IPS-15b (cell line): Measurements from ENCODE around the gene MYO5A.

ENCODE experiments used
- H3K27me3 ChIP-seq: one replicate; pipeline ENCODE4 v1.6.1; 2013; ENCODE audit warnings: low read length; ENCODE audit not compliant: control insufficient read depth, insufficient read depth
- H3K36me3 ChIP-seq: one replicate; pipeline ENCODE4 v1.6.1; 2013; ENCODE audit warnings: low read length; ENCODE audit not compliant: control insufficient read depth, insufficient read depth
- H3K4me1 ChIP-seq: one replicate; pipeline ENCODE4 v1.6.1; 2013; ENCODE audit warnings: mild to moderate bottlenecking, low read length; ENCODE audit not compliant: control insufficient read depth, insufficient read depth
- H3K4me3 ChIP-seq: one replicate; pipeline ENCODE4 v1.5.1; 2013; ENCODE audit warnings: low read depth, low read length
- H3K9ac ChIP-seq: one replicate; pipeline ENCODE4 v1.6.1; 2013; ENCODE audit warnings: low read depth, mild to moderate bottlenecking, low read length
- H3K9me3 ChIP-seq: one replicate; pipeline ENCODE4 v1.6.1; 2013; ENCODE audit warnings: mild to moderate bottlenecking, low read length; ENCODE audit not compliant: control insufficient read depth, insufficient read depth

The MYO5A gene

DNA sequence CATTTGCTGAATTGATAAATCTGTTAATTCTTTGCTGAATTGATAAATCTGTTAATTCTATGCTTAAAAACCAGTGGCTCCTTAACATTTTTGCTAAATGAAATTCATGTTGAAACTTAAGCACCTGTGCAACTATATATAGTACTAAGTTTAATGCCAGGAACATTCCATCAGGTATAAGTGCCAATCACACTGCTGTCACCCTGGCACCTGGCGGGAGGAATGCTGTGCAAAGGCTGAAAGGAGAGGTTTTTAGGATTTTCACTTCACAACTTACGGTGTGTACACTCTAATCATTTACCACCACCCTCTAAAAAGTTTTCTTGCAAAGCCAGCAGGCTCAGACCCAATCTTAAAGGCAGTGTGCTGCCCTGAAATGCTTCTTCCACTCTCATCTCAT, 199.5 kb downstream of the MYO5A start:
- H3K9ac ChIP-seq, result no peak overlapping the region
- no peaks in the 10 kb centered on the region for H3K36me3 ChIP-seq
- no peaks in the 10 kb centered on the region for H3K9me3 ChIP-seq
- no peak overlapping the region for H3K4me3 ChIP-seq
- H3K27me3 ChIP-seq, result no peaks in the 10 kb centered on the region
- H3K4me1 ChIP-seq, result no peaks in the 10 kb centered on the region

DNA sequence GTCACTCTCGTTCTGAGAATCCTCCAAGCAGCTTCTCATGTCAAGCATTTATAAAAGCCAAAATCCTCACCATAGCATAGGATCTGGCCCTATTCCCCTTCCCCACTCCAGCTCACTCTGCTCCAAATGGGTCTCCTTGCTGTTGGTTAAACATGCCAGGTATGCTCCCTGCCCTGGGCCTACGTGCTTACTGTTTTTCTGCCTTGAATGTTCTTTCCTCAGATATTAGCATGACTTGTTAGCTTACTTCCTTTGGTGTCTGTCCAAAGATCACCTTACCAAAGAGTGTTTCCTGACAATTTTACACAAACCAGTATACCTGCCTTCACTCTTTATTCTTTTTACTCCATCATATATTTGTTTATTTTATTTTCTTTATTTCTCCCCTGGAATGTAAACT, 200.0 kb downstream of the MYO5A start:
- Histone ChIP-seq H3K27me3 (no peaks in the 10 kb centered on the region), H3K9me3 (no peaks in the 10 kb centered on the region), H3K9ac (no peak overlapping the region), H3K4me1 (no peaks in the 10 kb centered on the region), H3K4me3 (no peak overlapping the region), H3K36me3 (no peaks in the 10 kb centered on the region)

DNA sequence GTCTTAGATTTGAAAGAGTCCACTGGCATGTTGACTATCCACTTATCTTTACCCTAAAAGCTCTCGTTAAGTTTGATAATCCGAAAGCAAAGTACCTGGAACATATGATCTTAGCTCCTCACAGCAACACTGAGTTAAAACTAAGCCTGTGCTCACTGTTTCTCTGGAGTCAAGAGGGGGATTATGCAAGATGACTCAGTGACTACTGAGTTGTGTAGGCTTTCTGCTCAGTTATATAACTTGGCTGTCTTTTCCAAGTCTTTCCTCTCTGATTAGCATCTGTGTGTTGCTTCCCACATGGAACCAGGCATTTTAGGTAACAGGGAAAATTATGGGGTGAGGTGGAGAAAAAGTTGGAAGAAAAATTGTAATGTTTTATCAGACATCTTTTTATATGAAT, 201.9 kb downstream of the MYO5A start:
- Histone ChIP-seq H3K4me3 (no peak overlapping the region), H3K9ac (no peak overlapping the region), H3K27me3 (no peaks in the 10 kb centered on the region), H3K9me3 (no peaks in the 10 kb centered on the region), H3K4me1 (no peaks in the 10 kb centered on the region), H3K36me3 (no peaks in the 10 kb centered on the region)

DNA sequence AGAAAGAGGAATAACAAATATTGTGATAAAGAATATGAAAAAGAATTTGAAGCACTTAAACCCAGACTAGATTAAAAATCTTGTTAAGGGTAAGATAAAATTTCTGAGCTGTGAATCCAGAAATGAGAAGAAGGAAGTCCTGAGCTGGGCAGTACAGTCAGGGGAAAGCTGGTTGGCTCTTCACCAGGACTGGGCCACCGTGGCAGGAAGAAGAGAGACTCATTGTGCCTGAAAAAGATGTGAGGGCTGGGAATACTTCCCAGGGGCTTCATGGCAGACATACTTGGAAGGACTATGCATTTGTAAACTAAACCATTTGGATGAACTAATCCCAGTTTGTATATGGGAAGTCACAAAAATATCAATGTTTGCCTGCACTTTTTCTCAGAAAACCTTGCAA, 204.6 kb downstream of the MYO5A start:
- H3K4me1 ChIP-seq, result no peaks in the 10 kb centered on the region
- H3K9ac ChIP-seq, result no peak overlapping the region
- no peaks in the 10 kb centered on the region for H3K36me3 ChIP-seq
- no peaks in the 10 kb centered on the region for H3K9me3 ChIP-seq
- H3K27me3 ChIP-seq, result no peaks in the 10 kb centered on the region
- H3K4me3 ChIP-seq, result no peak overlapping the region

DNA sequence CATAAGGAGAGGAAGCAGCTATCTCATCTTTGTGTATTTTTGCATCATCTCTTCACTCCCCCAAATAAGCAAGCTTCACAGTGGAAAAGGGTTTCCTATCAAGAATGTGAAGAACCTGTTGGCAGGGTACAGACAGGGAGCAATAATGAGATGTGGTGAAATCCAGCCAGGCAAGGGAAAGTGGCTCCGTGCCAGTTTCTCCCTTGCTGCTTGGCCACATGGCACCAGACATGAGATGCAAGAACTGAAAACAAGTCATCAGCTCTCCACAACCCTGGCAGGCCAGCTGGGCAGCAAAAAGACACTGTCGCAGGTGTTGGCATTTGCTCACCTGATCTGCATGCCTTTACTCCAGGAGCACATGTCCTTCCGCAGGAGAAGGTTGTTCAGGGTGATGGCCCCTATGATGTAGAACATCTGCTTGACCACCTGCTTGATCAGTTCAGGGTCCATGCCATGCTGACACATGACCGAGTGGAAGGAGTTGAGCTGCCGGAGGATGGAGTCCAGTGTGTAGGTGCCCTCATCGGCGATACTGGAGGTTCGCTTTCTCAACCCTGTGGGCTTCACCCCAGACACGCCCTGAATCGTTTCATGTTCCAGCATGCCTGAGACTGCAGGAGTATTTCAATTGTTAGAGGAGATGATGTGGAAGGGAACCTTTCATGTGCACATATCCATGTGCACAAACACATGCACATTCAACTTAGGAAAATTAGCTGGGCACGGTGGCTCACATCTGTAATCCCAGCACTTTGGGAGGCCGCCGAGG, 209.8 kb downstream of the MYO5A start:
- no peak overlapping the region for H3K9ac ChIP-seq
- H3K9me3 ChIP-seq, result no peaks in the 10 kb centered on the region
- H3K4me1 ChIP-seq, result no peaks in the 10 kb centered on the region
- H3K36me3 ChIP-seq, result no peaks in the 10 kb centered on the region
- no peak overlapping the region for H3K4me3 ChIP-seq
- H3K27me3 ChIP-seq, result no peaks in the 10 kb centered on the region

DNA sequence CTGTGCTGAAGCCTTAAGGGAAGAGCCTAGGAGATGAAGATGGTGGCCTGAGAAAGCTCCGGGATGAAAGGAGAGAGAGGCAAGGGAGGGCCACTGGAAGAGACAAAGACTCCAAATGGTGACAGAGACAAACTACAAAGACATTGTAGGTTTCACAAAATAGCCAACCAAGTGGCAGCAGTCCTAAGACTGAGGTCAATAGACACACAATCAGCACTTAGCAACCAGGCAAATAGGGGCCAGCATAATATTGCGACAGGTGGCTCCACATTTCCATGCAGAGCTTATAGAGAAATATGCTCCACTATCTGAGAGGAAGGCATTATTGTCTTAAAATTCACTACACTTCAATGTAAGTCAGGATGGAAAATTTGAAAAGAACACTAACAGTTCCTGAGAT, 211.0 kb downstream of the MYO5A start:
- Histone ChIP-seq H3K4me3 (no peak overlapping the region), H3K9me3 (no peaks in the 10 kb centered on the region), H3K4me1 (no peaks in the 10 kb centered on the region), H3K36me3 (no peaks in the 10 kb centered on the region), H3K27me3 (no peaks in the 10 kb centered on the region), H3K9ac (no peak overlapping the region)

DNA sequence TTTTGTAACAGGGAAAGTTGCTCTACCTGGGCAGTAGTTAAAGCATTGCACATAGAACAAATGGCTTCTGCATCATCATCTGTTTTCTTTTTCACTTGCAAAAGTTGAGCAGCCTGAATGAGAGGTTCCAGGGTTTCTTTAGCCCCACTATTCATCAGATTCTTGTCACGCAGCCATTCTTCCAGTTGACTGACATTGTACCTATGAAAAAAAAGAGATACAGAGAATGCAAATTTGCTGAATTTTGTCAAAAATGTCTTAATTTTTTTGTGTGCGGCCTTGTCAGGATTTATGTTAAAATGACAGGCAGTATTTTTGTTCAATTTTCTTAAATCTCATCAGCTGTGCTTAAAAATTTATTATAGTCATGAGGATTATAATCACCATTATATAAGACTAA, 211.7 kb downstream of the MYO5A start:
- no peak overlapping the region for H3K9ac ChIP-seq
- no peaks in the 10 kb centered on the region for H3K9me3 ChIP-seq
- no peaks in the 10 kb centered on the region for H3K4me1 ChIP-seq
- no peaks in the 10 kb centered on the region for H3K36me3 ChIP-seq
- no peaks in the 10 kb centered on the region for H3K27me3 ChIP-seq
- H3K4me3 ChIP-seq, result no peak overlapping the region

DNA sequence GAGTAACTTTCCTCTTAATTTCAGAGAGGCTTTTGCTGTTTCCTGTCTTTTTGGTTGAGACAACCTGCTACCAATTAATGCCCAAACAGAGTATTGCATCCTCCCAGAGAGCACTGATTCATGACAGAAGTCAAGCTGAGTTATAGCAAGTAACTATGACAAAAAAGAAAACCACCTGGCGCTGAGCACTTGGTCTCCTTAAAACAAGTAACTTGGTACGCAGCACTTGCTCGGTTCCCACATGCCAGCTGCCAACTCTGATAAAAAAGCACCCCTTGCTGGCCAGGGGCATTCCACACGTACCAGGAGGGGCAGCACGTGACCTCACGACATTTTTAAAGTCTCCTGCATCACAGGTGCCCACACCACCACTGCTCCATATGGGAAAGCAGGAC, 219.5 kb downstream of the MYO5A start:
- Histone ChIP-seq H3K4me1 (no peaks in the 10 kb centered on the region), H3K36me3 (no peaks in the 10 kb centered on the region), H3K27me3 (no peaks in the 10 kb centered on the region), H3K9me3 (no peaks in the 10 kb centered on the region), H3K4me3 (no peak overlapping the region), H3K9ac (no peak overlapping the region)

DNA sequence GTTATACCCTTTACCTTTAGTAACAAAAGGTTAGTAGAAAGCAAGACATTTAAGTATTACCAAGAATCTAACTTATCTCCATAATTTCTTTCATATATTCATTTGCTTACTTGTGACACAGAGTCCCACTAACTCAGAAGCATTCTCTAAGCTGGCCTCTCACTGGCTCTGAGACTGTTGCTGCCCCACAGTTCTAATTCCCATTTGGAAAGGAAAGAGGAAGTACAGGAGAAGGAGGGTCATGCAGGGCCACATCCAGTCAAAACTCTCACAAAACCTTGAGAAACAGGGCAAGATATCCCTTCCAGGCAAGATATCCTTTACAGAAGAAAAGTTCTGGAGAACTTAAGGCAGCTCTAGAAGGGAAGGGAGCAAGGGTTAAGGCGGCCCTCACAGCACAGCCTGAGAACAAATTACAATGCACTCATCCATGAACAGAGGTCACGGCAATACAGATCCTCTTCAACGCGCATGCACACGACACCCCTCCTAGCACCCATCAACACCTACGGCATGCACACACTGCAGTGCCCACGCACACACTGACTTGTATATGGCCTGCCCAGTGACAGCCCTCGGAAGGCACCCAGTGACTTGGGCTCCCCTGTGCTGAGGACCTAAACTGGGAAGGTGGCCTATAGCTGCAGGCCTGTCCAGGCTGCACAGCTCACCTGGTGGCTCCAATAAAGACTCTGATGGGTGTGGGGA, 220.1 kb downstream of the MYO5A start:
- H3K36me3 ChIP-seq, result no peaks in the 10 kb centered on the region
- H3K4me1 ChIP-seq, result no peaks in the 10 kb centered on the region
- no peaks in the 10 kb centered on the region for H3K27me3 ChIP-seq
- no peak overlapping the region for H3K4me3 ChIP-seq
- no peak overlapping the region for H3K9ac ChIP-seq
- H3K9me3 ChIP-seq, result no peaks in the 10 kb centered on the region

DNA sequence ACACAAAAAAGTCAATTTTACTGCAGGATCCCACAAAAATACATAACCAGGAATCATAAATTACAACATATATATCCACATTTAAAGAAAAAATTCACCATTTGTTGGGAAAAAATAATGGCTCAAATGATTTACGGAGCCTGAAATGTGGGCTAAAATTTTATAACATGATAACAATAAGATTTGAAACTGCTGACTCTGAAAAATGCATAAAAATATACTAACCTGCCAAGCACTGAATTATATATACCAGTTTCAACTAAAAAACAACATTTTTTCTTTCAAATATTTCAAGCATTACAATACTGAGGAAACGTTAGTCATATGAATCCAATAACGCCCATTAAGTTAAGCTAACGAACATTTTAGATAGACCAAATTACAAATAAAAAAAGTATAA, 220.8 kb downstream of the MYO5A start:
- Histone ChIP-seq H3K36me3 (no peaks in the 10 kb centered on the region), H3K9ac (no peak overlapping the region), H3K9me3 (no peaks in the 10 kb centered on the region), H3K4me1 (peaks cover 7% of the 10 kb centered on the region), H3K27me3 (no peaks in the 10 kb centered on the region), H3K4me3 (no peak overlapping the region)

DNA sequence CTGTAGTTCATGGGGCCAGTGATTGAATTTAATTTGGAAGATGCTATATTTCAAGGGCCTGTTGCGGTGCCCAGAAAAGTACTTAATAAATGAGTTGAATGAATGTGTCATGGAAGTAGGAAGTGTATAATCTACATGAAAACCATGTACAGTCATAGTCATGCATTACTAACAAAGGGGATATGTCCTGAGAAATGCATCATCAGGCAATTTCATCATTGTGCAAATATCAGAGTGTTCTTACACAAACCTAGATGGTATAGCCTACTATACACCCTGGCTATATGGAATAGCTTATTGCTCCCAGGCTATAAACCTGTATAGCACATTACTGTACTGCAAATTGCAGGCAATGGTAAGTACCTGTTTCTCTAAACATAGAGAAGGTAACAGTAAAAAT, 222.4 kb downstream of the MYO5A start:
- no peak overlapping the region for H3K9ac ChIP-seq
- no peak overlapping the region for H3K4me3 ChIP-seq
- H3K4me1 ChIP-seq, result peaks cover 8% of the 10 kb centered on the region
- H3K36me3 ChIP-seq, result no peaks in the 10 kb centered on the region
- H3K9me3 ChIP-seq, result no peaks in the 10 kb centered on the region
- H3K27me3 ChIP-seq, result no peaks in the 10 kb centered on the region

DNA sequence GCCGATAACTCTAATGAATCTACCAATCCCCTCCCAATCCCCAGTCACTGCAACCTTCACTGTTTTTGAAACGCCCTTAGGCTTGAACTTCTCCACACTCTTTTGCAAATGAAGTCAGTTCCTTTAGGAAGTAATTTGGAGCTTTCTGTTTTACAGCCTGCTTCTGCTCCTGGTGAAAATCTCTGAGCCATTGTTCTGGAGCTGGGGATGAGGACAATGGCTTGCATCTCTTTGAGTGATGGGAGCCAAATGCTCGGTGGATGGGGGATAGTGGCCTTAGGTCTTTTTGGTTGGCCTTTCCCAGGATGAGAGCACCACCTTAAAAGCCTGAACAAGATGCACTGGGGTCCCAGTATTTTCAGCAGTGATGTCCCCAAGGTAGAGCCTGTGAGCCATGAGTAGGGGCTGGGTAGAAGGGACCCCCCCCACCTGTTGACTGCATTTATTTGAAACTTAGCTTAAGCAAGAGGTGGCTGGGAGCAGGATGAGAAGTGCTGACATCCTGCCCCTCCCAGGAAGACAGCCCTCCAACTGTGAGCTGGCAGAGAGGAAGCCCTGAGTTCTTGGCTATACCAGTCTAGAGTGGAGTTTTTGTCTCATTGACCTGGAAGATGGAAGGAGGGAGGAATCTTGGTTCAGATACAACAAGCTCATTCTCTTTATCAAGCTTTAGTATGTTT, 225.4 kb downstream of the MYO5A start:
- peaks cover 8% of the 10 kb centered on the region for H3K4me1 ChIP-seq

More for the DNA sequence above, 225.4 kb downstream of the MYO5A start:
- H3K9ac ChIP-seq, result no peak overlapping the region
- no peaks in the 10 kb centered on the region for H3K9me3 ChIP-seq
- no peaks in the 10 kb centered on the region for H3K36me3 ChIP-seq
- no peak overlapping the region for H3K4me3 ChIP-seq
- no peaks in the 10 kb centered on the region for H3K27me3 ChIP-seq
